Measurements from ENCODE around the gene DCAF17.
A peak's percentile ranks its signal among the peaks of the same experiment; 100 is the strongest.
"Not testable (repeated sequence)": the region's sequence is repeated elsewhere in the genome, so short reads cannot be mapped to it uniquely, and the experiment has no call there.

The DCAF17 gene

GRCh38 chr2:171411214-171411613 lies 22.8 kb upstream of the DCAF17 start:
- no peak for DNase-seq

DNA sequence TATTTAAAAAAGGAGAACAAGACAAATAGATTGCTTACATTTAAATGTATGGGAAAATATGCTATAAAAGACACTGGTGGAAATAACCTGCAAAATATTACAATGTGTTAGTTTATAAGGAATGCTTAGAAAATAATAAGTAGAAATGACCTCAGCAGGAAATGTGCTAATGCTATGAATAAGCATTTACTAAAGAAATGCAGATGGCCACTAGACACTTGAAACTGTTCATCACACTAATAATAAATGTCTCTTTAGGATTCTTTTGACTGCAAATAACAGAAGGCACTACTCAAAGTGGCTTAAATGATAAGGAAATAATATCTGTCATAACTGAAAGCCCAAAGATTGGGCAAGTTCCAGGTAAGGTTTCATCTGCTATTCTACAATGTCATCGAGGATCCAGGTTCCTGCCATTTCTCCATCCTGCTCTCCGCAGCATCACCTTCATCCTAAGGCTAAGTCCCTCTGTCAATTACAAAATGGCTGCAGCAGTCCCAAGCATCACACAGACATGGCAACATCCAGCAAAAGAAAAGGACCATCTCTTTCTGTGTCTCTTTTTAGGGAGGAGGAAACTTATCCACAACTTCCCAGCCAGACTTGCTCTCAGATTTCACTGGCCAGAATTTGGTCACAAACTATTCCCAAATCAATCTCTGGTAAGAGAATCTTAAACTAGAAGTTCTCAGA lies 22.1 kb upstream of the DCAF17 start:
- DNase-seq: no peak

DNA sequence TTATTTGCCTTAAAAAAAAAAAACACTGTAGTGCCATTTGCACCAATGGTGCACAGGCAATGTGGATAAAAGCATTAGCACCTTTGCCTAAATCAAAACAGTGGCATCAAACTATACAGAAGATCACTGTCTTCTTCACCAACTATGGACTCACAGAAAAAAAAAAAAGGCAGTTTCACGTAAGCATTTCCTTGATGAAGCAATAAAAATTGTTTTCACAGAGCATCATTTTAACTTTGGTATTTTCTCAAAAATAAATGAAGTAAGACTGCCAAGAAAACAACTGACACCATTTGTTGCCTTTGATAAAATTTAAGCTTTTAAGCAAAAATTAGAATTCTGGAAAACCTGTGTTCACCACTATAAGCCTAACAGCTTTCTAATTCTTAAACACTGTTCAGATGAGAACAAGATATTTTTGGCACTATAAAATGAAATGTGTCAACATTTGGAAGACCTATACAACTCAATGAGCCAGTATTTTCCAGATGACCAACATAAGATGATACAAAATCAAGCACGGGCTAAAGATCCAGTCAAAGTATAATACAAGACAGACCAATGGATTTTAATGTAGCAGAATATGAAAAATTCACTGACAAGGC lies 21.4 kb upstream of the DCAF17 start:
- no peak for DNase-seq

DNA sequence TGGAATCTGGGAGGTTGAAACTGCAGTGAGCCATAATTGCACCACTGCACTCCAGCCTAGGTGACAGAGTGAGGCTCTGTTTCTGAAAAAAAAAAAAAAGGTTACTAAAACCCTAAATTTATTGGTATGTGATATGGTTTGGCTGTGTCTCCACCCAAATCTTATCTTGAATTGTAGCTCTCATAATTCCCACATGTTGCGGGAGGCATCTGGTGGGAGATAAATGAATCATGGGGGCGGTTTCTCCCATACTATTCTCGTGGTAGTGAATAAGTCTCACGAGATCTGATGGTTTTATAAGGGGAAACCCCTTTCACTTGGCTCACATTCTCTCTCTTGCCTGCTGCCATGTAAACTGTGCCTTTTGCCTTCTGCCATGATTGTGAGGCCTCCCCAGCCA lies 19.4 kb upstream of the DCAF17 start:
- DNase-seq: peak; percentile 75

DNA sequence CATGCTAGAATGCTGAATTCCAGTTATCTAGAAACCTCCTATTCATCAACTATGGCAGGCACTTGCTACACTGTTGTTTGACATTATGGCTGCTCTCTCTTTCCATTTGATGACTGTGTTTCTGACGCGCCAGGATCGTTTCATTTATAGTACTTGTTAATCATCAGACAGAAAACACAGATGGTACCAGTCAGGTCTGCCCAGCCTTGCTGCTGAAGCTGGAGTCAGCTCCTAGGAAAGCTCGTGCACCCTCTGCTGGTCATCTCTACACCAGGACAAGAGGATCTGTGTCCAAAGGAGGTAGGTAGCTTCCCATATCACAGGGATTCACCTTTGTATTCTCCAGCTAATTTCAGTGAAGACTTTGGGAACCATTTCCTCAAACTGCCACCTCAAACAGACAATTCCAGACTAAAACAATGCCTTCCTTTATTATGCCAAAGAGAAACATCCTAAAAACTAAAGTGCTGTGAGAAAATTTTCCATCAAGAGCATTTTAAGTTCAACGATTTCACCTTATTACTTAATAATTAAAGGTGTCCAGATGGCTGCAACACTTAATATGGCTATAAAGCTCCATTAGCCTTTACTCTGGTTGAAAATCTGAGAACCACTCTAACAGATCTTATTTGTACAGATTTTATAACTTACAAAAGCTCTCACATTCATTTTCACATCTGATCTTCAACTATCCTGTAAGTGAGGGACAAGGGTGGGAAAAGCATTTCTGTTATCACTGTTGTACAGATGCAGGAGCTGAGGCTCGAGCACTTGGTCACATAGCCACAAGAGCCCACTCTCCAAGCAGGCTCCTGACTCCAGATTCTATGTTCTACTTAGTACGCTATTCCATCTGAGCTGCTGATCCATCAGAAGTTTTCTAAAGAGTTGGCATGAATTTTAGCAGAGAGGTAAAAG lies 17.8 kb upstream of the DCAF17 start:
- peak; percentile 86 for DNase-seq

DNA sequence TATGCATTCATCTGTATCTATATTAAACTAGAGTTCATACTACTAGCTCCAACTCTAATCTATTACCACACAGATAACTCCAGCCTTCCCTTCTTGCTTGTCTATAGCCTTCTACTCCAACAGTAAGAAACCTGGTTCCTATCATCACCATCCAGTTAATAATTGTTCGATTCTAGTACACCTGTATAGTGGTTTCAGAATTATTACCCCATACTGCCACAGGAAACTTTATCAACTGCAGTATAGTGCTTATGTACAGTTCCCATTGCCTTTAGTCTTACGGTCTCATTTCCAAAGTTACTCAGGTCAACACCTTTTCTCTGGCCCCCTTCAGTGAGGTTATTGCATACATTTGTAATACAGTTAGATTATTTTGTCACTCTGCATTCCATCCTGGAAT lies 14.7 kb upstream of the DCAF17 start:
- no peak for DNase-seq

- DNase-seq: peak; percentile 40
Observed at GRCh38 chr2:171420728-171421563, 13.1 kb upstream of the DCAF17 start.

- not testable (repeated sequence) for DNase-seq
Observed at GRCh38 chr2:171422710-171423495, 11.1 kb upstream of the DCAF17 start.

DNA sequence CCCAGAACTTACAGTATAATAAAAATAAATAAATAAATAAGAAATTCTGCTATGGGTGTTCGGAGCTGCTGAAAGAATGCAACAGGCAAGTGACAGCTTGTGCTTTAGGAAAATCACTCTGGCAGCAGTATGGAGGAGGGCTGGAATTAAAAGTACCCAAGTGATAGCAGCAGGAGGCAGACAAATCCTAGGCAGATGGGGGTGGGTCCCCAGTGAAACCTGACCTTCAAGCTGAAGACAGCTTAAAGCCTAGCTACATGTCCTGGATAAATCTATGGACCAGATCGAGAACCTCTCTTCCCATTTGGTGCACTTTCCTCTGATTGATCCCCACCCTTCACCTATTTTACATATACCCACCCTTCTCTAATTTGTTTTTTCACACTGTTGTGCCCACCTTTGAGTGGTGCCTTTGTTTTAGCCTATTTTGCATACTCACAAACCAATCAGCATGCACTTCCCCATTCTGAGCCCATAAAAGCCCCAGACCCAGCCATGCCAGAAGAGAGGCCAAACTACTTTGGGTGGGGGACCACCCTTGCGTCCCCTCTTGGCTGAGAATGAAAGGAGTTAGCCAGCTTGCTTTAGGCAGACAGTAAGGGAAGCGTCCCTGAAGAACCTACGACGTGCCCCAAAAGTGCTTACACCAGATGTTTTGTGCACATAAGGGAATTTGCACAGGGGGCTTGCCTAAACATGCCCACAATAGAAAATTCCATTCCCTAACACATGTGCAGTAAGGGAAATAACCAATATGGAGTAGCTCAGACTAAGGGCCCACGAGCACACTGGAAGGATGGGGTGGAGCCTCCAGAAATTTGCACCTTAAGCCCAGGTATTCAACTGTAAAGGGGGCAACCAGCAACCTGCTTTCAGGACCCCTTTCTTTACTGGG lies 3.3 kb upstream of the DCAF17 start:
- peak; percentile 41 for DNase-seq

- DNase-seq: no peak
Observed at GRCh38 chr2:171431677-171432167, 2.3 kb upstream of the DCAF17 start.

- DNase-seq: peak; percentile 49
Observed at GRCh38 chr2:171432206-171432968, 1.6 kb upstream of the DCAF17 start.

DNA sequence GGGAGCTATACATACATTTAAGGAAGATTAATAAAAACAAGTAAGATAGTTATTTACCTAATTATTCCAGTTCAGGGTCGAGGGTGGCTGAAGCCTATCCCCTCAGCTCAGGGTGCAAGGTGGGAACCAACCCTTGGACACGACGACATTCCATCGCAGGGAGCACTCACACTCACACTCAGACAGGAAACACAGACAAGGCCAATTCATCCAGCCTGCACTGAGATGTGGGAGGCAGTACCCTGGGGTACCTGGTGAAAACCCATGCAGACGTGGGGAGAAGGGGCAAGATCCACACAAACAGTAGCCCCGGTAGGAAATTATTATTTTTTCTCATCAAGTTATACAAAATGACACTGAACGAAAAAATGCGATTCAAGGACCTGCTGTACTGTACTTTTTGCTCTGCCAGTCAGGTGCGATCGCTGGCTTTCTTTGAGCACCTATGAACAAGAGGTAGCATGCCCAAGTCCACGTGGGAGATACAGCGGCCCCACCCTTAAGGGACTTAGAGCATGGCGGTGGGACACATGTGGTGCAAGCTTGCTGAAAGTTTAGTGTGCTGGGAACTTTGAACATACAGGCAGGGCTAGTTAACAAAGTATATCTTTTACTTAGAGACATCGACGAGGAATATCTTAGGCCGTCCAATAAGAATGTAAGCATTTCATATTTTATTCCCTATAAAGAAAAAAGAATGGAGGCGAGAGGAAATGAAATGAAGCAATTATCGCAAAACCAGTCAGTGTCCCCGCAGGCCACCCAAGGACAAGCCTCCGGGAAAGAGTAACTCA lies 860 bp upstream of the DCAF17 start:
- DNase-seq: peak; percentile 83

DNA sequence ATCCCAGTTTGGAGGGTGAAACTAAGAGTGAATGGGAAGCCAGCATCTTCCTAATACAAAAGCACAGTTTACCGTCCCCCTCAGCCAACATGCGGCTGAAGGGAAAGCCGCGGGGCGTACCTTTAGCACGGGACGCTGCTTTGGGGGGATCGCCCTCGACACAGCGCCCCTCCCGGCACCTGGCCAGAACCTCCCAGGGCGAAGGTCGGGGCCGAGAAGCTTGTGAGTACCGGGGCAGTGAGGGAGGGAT lies 338 bp upstream of the DCAF17 start, which contains the start of gene METTL8:
Gene METTL8, minus strand, starts transcription at position 228 of the 250 bp plus-strand sequence. CDS start 41,805 bp downstream, outside the sequence.
- DNase-seq: no peak

- DNase-seq: no peak
Observed at GRCh38 chr2:171436307-171436706, 2.3 kb downstream of the DCAF17 start.

DNA sequence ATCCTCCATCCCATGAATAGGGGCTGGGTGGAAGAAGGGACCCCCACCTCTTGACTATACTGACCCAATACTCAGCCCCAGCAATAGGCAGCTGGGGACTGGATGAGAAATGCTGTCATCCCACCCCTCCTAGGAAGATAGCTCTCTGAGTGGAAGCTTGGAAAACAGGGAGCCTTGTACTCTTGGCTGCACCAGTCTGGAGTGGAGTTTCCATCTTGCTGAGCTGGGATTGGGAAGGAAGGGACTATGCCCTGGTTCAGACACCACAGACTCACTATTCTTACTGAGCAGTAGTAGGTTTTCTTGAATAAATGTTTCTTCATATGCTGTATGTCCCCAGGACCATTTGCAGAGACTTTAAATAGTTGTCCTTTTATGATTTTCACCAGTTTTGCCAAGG lies 7.4 kb downstream of the DCAF17 start:
- DNase-seq: no peak

DNA sequence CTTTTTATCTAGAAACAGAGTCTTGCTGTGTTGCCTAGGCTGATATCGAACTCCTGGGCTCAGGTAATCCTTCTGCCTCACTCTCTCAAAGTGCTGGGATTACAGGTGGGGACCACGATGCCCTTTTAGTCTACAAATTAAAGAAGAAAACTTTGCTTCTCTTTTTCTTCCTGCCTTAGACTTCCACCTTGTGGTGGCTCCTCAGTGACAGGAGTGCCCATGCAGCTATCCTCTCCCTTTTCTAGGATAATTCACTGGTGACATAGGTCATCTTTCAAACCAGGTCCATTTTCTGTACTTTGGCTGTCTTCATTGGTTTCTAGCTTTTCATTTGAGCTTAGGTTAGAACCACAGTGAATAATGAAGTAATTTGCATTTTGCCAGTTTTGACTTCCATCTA lies 13.6 kb downstream of the DCAF17 start:
- DNase-seq: no peak

GRCh38 chr2:171451074-171451473 lies 17.0 kb downstream of the DCAF17 start:
- no peak for DNase-seq

GRCh38 chr2:171452773-171453172 lies 18.7 kb downstream of the DCAF17 start:
- DNase-seq: no peak

GRCh38 chr2:171459498-171459897 lies 25.5 kb downstream of the DCAF17 start:
- DNase-seq: no peak
